ENCODE results near the gene EIF4E2.
"Not testable (repeated sequence)": the region's sequence is repeated elsewhere in the genome, so short reads cannot be mapped to it uniquely, and the experiment has no call there.

The EIF4E2 gene

GRCh38 chr2:232570481-232570880 lies 20.0 kb downstream of the EIF4E2 start:
- FAIRE-seq, result not testable (repeated sequence)

GRCh38 chr2:232571026-232571474 lies 20.6 kb downstream of the EIF4E2 start:
- FAIRE-seq, result no peak

GRCh38 chr2:232573042-232573441 lies 22.6 kb downstream of the EIF4E2 start:
- FAIRE-seq, result no peak

DNA sequence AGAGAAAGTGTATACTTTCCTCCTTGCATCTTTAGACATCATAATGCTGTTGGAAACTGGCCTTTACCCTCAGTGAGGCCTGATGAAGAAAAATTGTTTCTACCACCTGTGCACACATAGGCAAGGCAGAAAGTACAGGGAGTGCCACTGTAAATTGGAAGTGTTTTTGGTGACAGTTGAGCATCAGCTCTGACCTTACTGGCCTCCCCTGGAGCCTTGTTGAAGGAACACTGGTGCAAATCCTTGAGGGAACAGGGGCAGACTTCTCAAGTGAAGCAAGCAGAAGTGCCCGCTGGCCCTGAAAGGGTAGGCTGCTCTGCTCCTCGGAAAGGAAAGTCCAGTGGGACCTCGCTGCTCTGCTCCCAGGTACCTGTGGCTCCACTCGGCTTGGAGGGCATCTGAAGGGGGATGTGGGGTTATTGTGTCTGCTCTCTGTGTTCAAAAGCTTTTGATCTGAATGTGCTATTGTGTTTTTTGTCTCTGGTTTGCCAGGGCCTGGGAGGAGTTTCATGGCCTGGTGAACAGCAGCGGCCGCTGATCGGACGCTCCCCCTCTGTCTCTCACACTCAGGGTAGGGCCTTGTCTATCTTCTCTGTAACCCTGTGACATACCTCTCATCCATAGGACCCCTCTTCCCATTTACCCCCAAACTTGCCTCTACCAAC lies 23.4 kb downstream of the EIF4E2 start:
- no peak for FAIRE-seq

- FAIRE-seq, result no peak
Measured at GRCh38 chr2:232574674-232575403, 24.4 kb downstream of the EIF4E2 start.

DNA sequence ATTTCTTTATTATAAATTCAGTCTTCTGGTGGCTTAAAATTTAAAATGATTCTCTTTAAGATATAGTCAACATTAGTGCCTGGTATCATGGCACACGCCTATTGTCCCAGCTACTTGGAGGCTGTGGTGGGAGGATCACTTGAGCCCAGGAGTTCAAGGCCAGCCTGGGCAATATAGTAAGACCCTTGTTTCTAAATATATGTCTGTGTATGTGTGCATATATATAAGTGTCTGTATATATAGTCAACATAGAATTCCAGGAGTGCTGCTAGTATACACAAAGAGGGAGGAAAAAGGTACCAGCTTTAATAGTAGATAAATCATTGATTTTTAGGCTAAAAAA lies 24.9 kb downstream of the EIF4E2 start:
- FAIRE-seq, result no peak

GRCh38 chr2:232576995-232577394 lies 26.5 kb downstream of the EIF4E2 start:
- FAIRE-seq, result no peak

DNA sequence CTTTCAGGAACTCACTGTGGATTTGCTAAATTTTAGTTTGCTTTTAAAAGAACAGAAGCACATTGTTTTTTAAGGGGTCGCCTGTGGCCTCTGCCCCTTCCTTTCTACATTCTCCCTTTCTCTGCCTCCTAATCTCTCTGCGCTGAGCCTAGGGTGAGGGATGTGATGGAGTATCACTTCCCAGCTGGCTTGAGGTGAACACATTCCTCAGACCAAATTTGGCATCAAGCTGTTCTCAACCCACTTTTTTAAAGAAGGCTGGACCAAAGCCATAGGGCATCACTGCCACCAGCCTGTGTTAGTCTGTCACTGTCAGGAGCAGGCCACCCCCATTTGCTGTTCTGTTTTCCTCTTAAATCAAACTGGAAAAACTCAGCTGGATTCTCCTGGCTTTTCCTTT lies 27.4 kb downstream of the EIF4E2 start:
- FAIRE-seq, result no peak

GRCh38 chr2:232578626-232579025 lies 28.1 kb downstream of the EIF4E2 start:
- FAIRE-seq, result no peak

- no peak for FAIRE-seq
Measured at GRCh38 chr2:232580648-232580981, 30.1 kb downstream of the EIF4E2 start.

DNA sequence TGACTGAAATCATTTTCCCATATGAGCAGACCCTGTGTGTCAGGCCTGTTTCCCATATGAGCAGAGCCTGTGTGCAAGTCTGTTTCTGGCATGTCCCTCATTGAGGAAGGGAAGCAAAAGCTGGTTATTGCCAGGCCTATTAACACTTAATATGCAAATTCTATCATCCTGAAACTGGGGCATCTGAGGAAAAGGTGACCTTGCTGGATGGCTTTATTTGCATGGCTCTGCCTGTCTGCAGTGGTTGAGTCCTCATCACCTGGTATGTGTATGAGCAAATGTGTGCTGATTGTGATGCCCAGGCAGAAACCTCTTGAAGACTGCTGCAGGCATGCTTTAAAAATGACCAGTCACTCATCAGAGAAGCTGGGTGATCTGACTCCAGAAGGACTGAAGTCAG lies 31.2 kb downstream of the EIF4E2 start:
- FAIRE-seq, result no peak

DNA sequence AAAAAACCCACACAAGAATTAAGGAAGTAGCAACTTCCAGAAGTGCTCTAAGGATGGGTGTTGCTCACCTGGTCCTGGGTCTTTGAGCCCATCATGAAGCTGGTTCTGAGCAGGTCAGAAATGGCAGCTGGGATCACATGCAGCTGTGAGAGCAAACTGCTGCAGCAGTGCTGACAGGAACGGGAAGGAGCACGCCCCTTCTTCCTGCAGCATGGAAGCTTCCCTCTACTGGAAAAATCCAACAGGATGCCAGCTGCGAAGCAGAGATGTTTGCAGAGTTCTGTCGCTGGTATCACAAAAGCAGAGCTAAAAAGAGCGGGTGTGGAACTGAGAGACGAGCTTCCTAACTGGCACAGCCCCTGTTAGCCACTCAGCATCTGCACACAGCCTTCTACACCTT lies 33.7 kb downstream of the EIF4E2 start:
- no peak for FAIRE-seq

- FAIRE-seq, result no peak
Measured at GRCh38 chr2:232586943-232587505, 36.5 kb downstream of the EIF4E2 start.

DNA sequence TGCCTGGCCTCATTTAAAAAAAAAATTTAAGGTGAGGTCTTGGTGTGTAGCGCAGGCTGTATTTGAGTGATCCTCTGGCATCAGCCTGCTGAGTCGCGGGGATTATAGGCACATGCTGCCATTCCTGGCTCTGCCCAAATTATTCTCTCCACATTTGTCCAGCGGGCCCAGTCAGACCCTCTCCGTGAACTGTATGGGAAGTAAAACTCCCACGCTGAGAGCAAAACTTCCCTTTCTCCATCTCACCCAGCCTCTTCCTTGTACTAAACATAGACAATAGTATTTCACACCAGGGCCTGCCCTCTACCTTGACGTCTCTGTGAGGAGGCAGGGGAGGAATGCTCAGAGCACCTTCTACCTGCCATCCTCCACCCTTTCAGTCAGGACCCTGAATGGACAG lies 37.0 kb downstream of the EIF4E2 start:
- FAIRE-seq, result no peak

- no peak for FAIRE-seq
Measured at GRCh38 chr2:232588031-232588430, 37.5 kb downstream of the EIF4E2 start.

- FAIRE-seq, result no peak
Measured at GRCh38 chr2:232588680-232589585, 38.4 kb downstream of the EIF4E2 start.

DNA sequence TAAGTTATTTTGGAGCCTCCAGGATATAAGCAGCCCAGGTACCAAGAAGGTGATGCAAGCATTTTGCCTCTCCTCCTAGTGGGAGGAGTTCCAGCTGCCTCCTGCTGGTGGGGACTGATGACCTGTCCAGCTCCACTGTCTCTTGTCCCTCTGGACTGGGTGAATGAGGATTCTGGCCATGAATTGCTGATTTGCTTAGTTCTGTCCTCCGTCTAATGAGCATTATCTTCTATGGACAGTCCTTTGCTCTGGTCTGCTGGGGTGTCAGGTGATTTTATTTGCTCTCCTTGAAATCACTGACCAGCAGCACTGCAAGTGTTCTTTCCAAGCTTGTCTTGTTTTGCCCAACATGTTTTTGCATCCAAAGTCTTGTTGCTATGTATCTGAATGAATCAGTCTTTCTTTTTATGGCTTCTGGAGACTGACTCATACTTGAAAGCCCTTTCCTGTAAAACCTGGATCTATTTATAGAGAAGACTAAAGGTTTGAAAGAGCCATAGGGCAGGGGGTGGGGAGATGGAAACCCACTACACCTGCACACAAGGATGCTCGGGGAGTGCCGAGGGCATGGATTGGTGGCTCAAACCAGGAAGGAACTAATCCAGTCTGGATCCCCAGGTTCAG lies 42.4 kb downstream of the EIF4E2 start:
- FAIRE-seq, result no peak

- no peak for FAIRE-seq
Measured at GRCh38 chr2:232593982-232594381, 43.5 kb downstream of the EIF4E2 start.

- no peak for FAIRE-seq
Measured at GRCh38 chr2:232597362-232598079, 47.0 kb downstream of the EIF4E2 start.

GRCh38 chr2:232598293-232598692 lies 47.8 kb downstream of the EIF4E2 start:
- no peak for FAIRE-seq

- FAIRE-seq, result no peak
Measured at GRCh38 chr2:232600053-232600773, 49.7 kb downstream of the EIF4E2 start.

- no peak for FAIRE-seq
Measured at GRCh38 chr2:232603283-232603682, 52.8 kb downstream of the EIF4E2 start.
